HEK293T (cell line): ENCODE measurements around the gene TBC1D5.

Source experiments
- CTCF ChIA-PET: fragments of 350-600 bp; formaldehyde crosslinking; extraction: SDS; loops from one replicate; lab custom pipeline; 2021; ENCODE audit warnings: antibody characterized with exemption, inconsistent platforms; lab: Yijun Ruan, JAX
- POLR2A ChIA-PET: fragments of 350-600 bp; formaldehyde crosslinking; extraction: SDS; loops from one replicate; lab custom pipeline; 2020; ENCODE audit warnings: antibody characterized with exemption, inconsistent platforms; lab: Yijun Ruan, JAX
- DNase-seq: peaks from one replicate; pipeline ENCODE4 v3.0.0; 2012; ENCODE audit warnings: mixed read lengths; ENCODE audit errors: extremely low spot score
- ARNT ChIP-seq: fragments of 450-650 bp; IDR thresholded peaks from 2 replicates; pipeline ENCODE4 v1.6.1; 2017; ENCODE audit warnings: mild to moderate bottlenecking
- BHLHE40 ChIP-seq: fragments of 450-650 bp; IDR thresholded peaks from 2 replicates; pipeline ENCODE4 v1.6.1; 2016; ENCODE audit warnings: mild to moderate bottlenecking, moderate library complexity, borderline replicate concordance
- CTBP1 ChIP-seq: fragments of 450-650 bp; IDR thresholded peaks from 2 replicates; pipeline ENCODE4 v1.6.1; 2016; ENCODE audit warnings: borderline replicate concordance
- ELF4 ChIP-seq: fragments of 450-650 bp; IDR thresholded peaks from 2 replicates; pipeline ENCODE4 v1.6.1; 2017; ENCODE audit warnings: antibody characterized with exemption
- FOXA1 ChIP-seq: fragments of 450-650 bp; IDR thresholded peaks from 2 replicates; pipeline ENCODE4 v1.6.1; 2016; ENCODE audit warnings: mild to moderate bottlenecking
- FOXK2 ChIP-seq: fragments of 450-650 bp; IDR thresholded peaks from 2 replicates; pipeline ENCODE4 v1.6.1; 2016; ENCODE audit warnings: mild to moderate bottlenecking
- FOXM1 ChIP-seq: fragments of 450-650 bp; IDR thresholded peaks from 2 replicates; pipeline ENCODE4 v1.6.1; 2017; ENCODE audit warnings: mild to moderate bottlenecking, borderline replicate concordance
- HDGF ChIP-seq: fragments of 450-650 bp; IDR thresholded peaks from 2 replicates; pipeline ENCODE4 v1.6.1; 2017; ENCODE audit warnings: antibody characterized with exemption, borderline replicate concordance
- L3MBTL2 ChIP-seq: fragments of 450-650 bp; conservative IDR thresholded peaks from 2 replicates; pipeline ENCODE4 v1.6.1; 2016; ENCODE audit warnings: mild to moderate bottlenecking
- LEF1 ChIP-seq: fragments of 450-650 bp; IDR thresholded peaks from 2 replicates; pipeline ENCODE4 v1.6.1; 2017; ENCODE audit warnings: mild to moderate bottlenecking, borderline replicate concordance
- NFRKB ChIP-seq: fragments of 450-650 bp; IDR thresholded peaks from 2 replicates; pipeline ENCODE4 v1.6.1; 2016; ENCODE audit warnings: mild to moderate bottlenecking, moderate library complexity
- SP1 ChIP-seq: fragments of 450-650 bp; IDR thresholded peaks from 2 replicates; pipeline ENCODE4 v1.6.1; 2017
- SUZ12 ChIP-seq: fragments of 450-650 bp; IDR thresholded peaks from 2 replicates; pipeline ENCODE4 v1.6.1; 2016; ENCODE audit warnings: mild to moderate bottlenecking
- TARDBP ChIP-seq: fragments of 450-650 bp; IDR thresholded peaks from 2 replicates; pipeline ENCODE4 v1.6.1; 2016
- ZNF384 ChIP-seq: fragments of 450-650 bp; IDR thresholded peaks from 2 replicates; pipeline ENCODE4 v1.6.1; 2016
- TF ChIP-seq, protein P1 (sequence below): fragments of 450-650 bp; IDR thresholded peaks from 2 replicates; pipeline ENCODE4 v1.6.1; 2016

Gene TBC1D5

DNA sequence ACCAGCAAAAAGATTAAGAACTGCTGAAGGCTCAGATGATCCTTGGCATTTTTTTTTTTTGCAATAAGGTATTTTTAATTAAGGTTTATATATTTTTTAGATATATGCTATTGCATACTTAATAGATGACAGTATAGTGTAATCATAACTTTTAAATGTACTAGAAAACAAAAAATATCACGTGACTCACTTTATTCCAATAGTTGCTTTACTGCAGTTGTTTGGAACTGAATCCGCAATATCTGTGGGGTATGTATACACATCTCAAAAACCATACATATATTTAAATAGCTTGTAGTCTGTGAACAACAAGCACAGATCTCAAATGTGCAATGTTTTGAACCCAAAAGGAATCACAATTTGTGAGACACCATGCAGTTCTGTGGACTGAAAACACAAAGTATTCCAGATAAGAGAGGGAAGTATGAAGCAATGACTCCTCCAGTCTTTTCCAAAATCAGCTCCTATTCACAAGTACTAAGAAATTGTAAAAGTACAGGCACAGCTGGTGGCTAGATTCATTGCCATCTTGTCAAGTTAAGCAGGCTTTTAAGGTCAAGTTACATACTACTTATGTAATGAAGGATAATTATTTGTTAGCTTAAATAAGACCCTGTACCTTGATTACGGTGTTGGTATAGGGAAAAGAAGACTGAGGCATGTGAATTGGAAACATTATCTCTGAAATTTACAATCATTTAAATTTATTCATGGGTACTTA, 331.1 kb downstream of the TBC1D5 start:
- peak; percentile 9 for DNase-seq
- ChIA-PET CTCF (no interaction called here), POLR2A (no interaction called here)
- TF ChIP-seq, protein P1, sequence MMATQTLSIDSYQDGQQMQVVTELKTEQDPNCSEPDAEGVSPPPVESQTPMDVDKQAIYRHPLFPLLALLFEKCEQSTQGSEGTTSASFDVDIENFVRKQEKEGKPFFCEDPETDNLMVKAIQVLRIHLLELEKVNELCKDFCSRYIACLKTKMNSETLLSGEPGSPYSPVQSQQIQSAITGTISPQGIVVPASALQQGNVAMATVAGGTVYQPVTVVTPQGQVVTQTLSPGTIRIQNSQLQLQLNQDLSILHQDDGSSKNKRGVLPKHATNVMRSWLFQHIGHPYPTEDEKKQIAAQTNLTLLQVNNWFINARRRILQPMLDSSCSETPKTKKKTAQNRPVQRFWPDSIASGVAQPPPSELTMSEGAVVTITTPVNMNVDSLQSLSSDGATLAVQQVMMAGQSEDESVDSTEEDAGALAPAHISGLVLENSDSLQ: peak; percentile 27; the same call in 1 of the 2 replicates
- no peak for TF ChIP-seq FOXA1

DNA sequence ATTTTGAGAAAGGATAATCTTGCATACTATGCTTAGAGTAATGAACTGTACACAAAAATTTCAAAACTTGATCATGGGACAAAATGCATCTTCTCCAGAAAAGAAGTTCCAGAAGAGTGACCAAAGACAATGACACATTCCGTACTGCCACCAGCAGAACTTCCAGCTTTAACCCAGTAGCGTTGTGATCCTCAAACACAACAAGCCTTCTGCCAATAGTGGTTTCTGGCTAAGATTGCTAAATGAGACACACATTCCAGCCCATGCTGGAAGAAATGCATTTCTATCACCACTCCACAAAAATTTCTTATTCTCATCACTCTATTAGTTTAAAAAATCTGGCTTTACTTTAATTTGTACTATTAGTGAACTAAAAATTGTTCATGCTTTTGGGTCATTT, 334.9 kb downstream of the TBC1D5 start:
- ChIA-PET CTCF (no interaction called here), POLR2A (no interaction called here)
- TF ChIP-seq, protein P1: no peak
- no peak for TF ChIP-seq L3MBTL2
- TF ChIP-seq ARNT: no peak
- no peak for TF ChIP-seq FOXK2
- TF ChIP-seq SP1: no peak
- TF ChIP-seq FOXM1: no peak
- TF ChIP-seq HDGF: no peak
- no peak for TF ChIP-seq TARDBP
- TF ChIP-seq ZNF384: no peak
- TF ChIP-seq ELF4: no peak
- no peak for TF ChIP-seq BHLHE40
- no peak for TF ChIP-seq LEF1
- TF ChIP-seq FOXA1: no peak
- DNase-seq: no peak

DNA sequence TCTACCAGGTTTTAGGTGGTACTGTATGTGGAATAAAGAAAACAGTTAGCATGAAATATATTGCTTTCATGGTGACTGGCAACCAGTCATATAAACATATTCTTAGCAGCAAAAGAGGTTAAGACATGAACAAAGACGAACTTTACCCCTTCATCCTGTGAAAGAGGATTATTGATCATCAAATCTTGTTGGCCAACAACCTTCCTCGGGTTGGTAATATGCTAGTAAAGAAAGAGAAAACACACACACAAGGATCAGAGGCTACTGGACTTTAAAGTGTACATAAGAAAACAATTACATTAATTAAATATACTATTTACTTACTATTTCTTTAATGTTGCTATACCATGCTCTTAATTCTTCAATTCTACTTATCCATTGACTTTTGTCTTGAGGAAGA, 337.9 kb downstream of the TBC1D5 start:
- POLR2A ChIA-PET: no interaction called here
- DNase-seq: no peak
- TF ChIP-seq FOXA1: no peak
- no peak for TF ChIP-seq ELF4
- no peak for TF ChIP-seq LEF1
- no peak for TF ChIP-seq HDGF
- no peak for TF ChIP-seq SUZ12
- no peak for TF ChIP-seq ARNT
- TF ChIP-seq L3MBTL2: no peak
- TF ChIP-seq FOXM1: no peak
- TF ChIP-seq SP1: no peak
- no peak for TF ChIP-seq TARDBP
- TF ChIP-seq BHLHE40: no peak
- TF ChIP-seq ZNF384: no peak
- TF ChIP-seq, protein P1: no peak
- TF ChIP-seq NFRKB: no peak
- TF ChIP-seq CTBP1: no peak
- CTCF ChIA-PET: no interaction called here

DNA sequence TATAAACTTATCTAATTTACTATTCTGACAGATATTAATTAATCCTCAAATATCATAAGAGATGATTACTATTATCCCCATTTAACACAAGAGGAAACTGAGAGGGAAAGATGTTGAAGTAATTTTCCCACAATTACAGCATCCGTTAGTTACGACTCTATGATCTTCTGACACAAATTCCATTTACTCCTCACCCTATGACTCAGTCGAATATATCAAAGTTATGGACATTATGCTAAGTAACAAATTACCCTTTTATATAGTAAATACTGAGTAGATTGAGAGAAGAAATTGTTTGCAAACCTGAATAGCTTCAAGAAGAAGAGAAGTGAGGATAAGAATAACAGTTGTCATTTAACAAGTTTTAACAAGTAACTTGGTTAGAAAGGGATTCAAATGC, 340.0 kb downstream of the TBC1D5 start:
- DNase-seq: no peak
- no peak for TF ChIP-seq ELF4
- no peak for TF ChIP-seq BHLHE40
- TF ChIP-seq SP1: no peak
- TF ChIP-seq ARNT: no peak
- no peak for TF ChIP-seq CTBP1
- no peak for TF ChIP-seq HDGF
- TF ChIP-seq FOXM1: no peak
- no peak for TF ChIP-seq ZNF384
- TF ChIP-seq SUZ12: no peak
- TF ChIP-seq TARDBP: no peak
- TF ChIP-seq L3MBTL2: no peak
- CTCF ChIA-PET: no interaction called here
- POLR2A ChIA-PET: no interaction called here

DNA sequence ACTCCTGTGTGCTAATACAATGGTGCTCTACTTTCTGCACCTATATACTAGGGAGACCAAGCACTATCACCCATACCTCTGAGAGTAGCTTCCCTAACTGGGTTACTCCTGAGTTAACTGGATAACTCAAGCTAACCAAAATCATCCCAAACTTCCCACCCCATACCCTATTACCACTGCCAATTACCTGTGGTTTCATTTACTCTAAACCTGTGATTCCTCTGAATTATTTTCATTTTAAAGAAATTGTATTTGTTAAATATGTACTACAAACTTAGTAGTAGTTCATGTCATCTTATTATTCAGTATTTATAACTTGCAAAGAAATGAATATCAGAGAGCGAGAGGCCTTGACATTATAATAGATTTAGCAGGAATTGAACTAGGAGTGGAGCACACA, 340.5 kb downstream of the TBC1D5 start:
- CTCF ChIA-PET: no interaction called here
- TF ChIP-seq FOXK2 (no peak), CTBP1 (no peak), HDGF (no peak), SUZ12 (no peak), ARNT (no peak), SP1 (no peak), ZNF384 (no peak), FOXA1 (no peak), L3MBTL2 (no peak), NFRKB (no peak), ELF4 (no peak), TARDBP (no peak), FOXM1 (no peak), BHLHE40 (no peak), LEF1 (no peak)
- TF ChIP-seq, protein P1: no peak
- POLR2A ChIA-PET: no interaction called here
- no peak for DNase-seq

DNA sequence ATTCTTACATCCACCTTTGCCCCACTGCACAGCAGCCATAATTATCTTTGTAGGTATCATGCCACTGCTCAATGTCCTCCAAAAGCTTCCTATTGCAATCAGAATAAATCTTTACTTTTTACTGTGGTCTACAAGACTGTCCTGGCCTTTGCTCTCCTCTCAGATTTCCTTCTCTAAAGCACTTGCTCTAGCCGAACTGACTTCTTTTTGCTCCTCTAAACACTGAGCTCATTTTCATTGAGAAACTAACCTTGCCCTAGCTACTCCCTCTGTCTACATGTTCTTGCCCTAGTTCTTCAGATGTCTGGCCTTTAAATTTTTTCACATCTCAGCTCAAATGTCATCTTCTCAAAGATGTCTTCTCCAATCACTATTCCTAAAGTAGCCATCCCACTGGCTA, 342.8 kb downstream of the TBC1D5 start:
- CTCF ChIA-PET: no interaction called here
- TF ChIP-seq HDGF (no peak), BHLHE40 (no peak), ZNF384 (no peak), FOXM1 (no peak), SUZ12 (no peak), NFRKB (no peak)
- POLR2A ChIA-PET: no interaction called here
- no peak for DNase-seq
